GM12875 (cell line): ENCODE results near the gene SKAP1.

Experiments used
- H3K4me3 ChIP-seq: one replicate; pipeline ENCODE4 v1.5.1; 2011; ENCODE audit warnings: low read depth, low read length, control low read depth
- CTCF ChIP-seq: IDR thresholded peaks from 2 replicates; pipeline ENCODE4 v1.5.1; 2011; ENCODE audit warnings: low read depth, mild to moderate bottlenecking, control low read depth, inconsistent platforms, low read length, moderate library complexity, borderline replicate concordance; ENCODE audit not compliant: insufficient read depth

The SKAP1 gene

GRCh38 chr17:48389903-48390302 lies 40.1 kb downstream of the SKAP1 start:
- no peak overlapping the region for H3K4me3 ChIP-seq
- TF ChIP-seq CTCF, result no peak

GRCh38 chr17:48388955-48389743 lies 40.9 kb downstream of the SKAP1 start:
- TF ChIP-seq CTCF, result no peak
- H3K4me3 ChIP-seq, result no peak overlapping the region

- no peak for TF ChIP-seq CTCF
These were observed 43.2 kb downstream of the SKAP1 start for GRCh38 chr17:48386826-48387225.

GRCh38 chr17:48385319-48385718 lies 44.7 kb downstream of the SKAP1 start:
- H3K4me3 ChIP-seq, result no peak overlapping the region
- no peak for TF ChIP-seq CTCF

More at GRCh38 chr17:48386826-48387225, 43.2 kb downstream of the SKAP1 start:
- H3K4me3 ChIP-seq, result no peak overlapping the region

- no peak for TF ChIP-seq CTCF
These were observed 45.9 kb downstream of the SKAP1 start for GRCh38 chr17:48384164-48384563.

GRCh38 chr17:48382989-48383388 lies 47.0 kb downstream of the SKAP1 start:
- no peak for TF ChIP-seq CTCF
- H3K4me3 ChIP-seq, result no peak overlapping the region

More at GRCh38 chr17:48384164-48384563, 45.9 kb downstream of the SKAP1 start:
- H3K4me3 ChIP-seq, result no peak overlapping the region

- TF ChIP-seq CTCF, result no peak
- no peak overlapping the region for H3K4me3 ChIP-seq
These were observed 51.2 kb downstream of the SKAP1 start for GRCh38 chr17:48378708-48379392.
